AG20443 (cell line): ENCODE measurements around the gene PDE4D.

Experiments used
- DNase-seq: peaks from one replicate; pipeline ENCODE4 v3.0.0; 2012; ENCODE audit warnings: low spot score, mixed read lengths

The PDE4D gene

DNA sequence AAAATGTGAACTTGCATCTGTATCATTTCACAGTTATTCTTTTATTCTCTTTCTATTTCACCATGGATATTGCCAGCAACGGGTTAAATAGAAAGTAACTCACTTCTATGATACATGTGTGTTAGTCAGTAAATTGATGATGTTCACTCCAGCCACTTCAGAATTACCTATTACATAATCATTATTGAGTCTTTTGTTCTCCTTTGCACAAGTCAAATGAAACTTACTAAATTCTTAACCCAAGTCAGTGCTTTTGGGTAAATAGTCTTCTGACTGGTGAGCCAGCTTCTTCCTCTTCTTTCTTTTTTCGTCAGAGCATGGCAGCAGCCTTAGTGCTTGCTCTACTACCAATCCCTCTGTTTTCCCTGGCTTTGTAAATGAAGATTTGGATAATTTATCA is 966.3 kb downstream of the PDE4D start:
- DNase-seq = no peak

GRCh38 chr5:58926541-58926935 is 967.0 kb downstream of the PDE4D start:
- DNase-seq = no peak

- no peak for DNase-seq
Observed at GRCh38 chr5:58925627-58926540, 967.6 kb downstream of the PDE4D start.

DNA sequence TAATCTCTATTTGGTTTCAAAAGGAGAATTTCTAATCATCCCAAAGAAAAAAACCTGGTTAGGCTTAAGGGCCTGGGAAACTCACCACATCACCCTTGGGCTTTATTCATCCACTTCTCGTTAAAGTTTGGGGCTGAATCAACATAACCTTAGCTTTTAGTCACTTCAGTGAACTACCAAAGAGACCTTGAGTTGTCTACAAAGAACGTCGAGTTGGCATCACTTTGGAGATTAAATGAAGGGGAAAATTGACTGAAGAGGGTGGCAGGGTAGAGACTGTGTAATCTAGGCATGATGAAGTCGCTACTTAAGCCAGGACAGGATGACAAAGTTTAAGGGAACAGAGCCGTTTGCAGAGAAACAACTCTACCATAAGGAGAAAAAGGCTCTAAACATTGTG is 969.2 kb downstream of the PDE4D start:
- DNase-seq = no peak

DNA sequence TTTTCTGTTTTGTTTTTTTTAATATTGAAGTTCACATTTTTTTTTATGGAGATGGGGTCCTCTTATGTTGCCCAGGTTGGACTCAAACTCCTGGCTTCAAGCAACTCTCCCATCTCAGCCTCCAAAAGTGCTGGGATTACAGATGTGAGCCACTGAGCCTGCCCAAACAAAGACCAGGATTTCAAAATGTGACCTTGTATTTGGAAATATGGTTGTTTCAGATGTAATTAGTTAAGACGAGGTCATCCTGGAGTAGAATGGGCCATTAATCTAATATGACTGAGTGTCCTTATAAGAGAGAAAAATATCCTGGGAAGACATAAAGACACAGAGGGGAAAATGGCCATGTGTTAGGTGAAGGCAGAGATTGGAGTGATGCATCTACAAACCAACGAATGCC is 970.2 kb downstream of the PDE4D start:
- no peak for DNase-seq

DNA sequence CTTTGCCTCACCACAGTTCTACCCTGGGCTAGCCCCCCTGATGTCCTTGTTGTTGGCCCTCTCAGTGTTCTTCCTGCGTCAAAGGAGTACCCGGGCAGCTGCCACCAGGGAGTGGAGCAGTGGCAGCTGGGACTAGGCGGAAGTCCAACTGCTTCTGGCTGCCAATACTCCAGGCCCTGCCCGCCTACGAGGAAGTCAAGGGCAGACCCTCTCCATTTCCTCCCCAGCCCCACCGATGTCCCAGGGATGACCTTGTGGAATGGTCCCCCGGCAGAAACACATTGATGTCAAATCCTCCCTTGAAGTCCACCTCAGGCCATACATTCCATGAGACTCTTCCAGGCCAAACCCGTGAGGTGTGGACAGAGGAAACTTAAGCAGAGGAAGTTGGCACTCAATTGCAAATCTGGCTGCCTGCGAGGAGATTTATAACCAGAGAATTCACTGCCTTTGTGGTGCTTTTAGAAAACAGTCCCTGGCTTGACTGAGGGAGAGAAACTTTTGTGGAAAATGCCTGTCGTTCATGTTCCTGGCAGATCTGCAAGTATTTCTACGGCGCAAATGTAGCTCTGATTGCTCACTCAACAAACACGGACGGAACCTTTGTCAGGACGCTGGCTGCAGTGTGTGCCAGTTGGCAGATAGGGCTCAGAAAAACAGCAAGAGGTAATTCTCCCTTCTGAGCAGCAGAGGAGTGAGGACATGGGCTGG is 970.9 kb downstream of the PDE4D start:
- DNase-seq = peak; percentile 22

GRCh38 chr5:58921159-58921558 is 972.4 kb downstream of the PDE4D start:
- DNase-seq = no peak

DNA sequence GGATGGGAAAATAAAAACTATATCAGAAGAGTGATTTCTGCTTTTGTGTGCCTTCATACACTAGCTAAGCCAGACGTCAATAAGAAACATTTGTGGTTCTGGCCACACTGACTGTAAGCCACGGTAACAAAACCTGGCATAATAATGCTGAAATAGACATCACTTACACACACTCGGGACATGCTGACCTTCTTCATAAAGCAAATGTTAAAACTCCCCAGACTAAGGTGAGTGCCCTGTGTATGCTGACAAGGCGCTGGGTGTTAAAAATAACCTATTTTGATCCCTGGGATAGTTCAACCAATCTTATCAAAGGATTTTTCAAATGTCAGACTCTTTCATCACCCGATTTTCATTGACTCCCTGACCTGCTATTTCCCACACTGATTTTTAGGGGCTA is 973.7 kb downstream of the PDE4D start:
- no peak for DNase-seq
